ENCODE measurements around the gene NOL4L.

Gene NOL4L

DNA sequence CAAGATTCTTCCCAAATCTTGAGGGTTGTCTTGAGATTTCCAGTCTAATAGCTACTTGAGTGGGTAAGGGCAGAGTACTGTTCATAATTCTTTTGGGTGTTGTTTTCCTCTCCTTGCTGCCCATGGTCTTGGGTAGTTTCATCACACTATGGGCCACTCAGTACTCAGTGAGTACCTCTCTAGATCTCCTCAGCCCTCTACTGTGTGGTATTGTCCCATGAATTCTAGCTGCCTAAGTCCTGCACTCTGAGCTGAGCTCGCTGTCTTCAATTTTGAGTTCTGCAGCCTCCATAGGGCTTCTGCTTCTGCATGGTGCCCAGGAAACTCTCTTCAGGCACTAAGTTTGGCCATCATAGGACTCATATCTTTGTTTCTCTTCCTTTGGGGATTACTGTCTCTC, 184.7 kb downstream of the NOL4L start:
- no peak for DNase-seq

DNA sequence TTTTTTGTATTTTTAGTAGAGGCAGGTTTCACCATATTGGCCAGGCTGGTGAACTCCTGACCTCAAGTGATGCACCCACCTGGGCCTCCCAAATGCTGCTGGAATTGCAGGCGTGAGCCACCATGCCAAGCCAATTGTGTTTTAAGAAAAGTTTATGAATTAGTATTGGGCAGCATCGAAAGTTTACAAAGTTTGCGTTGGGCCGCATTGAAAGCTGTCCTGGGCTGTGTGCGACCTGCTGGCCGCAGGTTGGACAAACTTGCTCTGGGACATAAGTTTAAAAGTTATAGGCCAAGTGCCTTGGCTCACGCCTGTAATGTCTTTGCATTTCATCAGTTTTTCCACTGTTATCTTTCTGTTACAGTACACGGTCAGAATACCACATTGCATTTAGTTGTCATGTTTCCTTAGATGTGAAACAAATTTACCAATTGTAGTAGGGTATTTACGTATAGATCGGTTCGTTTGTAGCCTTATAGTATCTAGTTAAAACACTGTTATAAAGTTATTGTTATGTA, 187.5 kb downstream of the NOL4L start:
- DNase-seq: no peak

- DNase-seq: no peak
Observed at GRCh38 chr20:32396646-32397160, 188.4 kb downstream of the NOL4L start.

DNA sequence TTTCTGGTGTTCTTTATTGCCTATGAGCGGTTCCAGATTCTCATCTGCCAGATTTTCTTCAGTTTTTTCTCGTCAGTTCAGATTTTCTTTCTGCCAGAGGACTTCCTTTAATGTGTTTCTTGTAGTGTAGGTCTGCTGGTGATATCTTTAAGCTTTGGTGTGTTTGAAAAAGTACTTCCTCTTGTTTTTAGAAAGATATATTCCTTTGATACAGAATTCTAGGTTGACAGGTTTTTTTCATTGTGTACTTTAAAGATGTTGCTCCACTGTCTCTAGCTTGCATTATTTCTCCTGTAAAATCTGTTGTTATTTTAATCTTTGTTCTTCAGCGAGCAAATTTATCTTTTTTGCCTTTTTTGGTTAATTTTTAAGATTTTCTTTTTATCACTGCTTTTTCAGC, 190.1 kb downstream of the NOL4L start:
- DNase-seq: no peak

All from NCI-H2107 (cell line).